WTC11 (cell line): ENCODE results near the gene DROSHA. TPM values are rescaled to one million over a fixed set of nuclear protein-coding genes. Genes with fewer than 3 reads are reported as not detected.

ENCODE experiments used
- ATAC-seq: fragments of 200-7000 bp; cut with Tn5 transposase; 2 replicates; pipeline ENCODE4 v1.10.0; 2021; ENCODE audit warnings: mild to moderate bottlenecking, moderate library complexity
- CTCF ChIA-PET: fragments of 300-600 bp; sonication (Branson Sonifier 250); formaldehyde crosslinking; loops from one replicate; lab custom pipeline; 2021; ENCODE audit warnings: antibody characterized with exemption; lab: Charles Lee
- POLR2A ChIA-PET: fragments of 350-600 bp; sonication (Branson Sonifier 250); formaldehyde crosslinking; loops from one replicate; lab custom pipeline; 2021; ENCODE audit warnings: antibody characterized with exemption; lab: Charles Lee
- DNase-seq: peaks from one replicate; pipeline ENCODE4 v3.0.0; 2021; ENCODE audit warnings: low spot score
- H3K27ac Mint-ChIP-seq: 2 replicates; pipeline ENCODE4 v1.8.0; 2021; ENCODE audit warnings: mixed read lengths
- H3K27me3 Mint-ChIP-seq: 2 replicates; pipeline ENCODE4 v1.8.0; 2021; ENCODE audit warnings: low read depth, mild to moderate bottlenecking, moderate library complexity, mixed read lengths
- H3K36me3 Mint-ChIP-seq: 2 replicates; pipeline ENCODE4 v1.8.0; 2021; ENCODE audit warnings: mixed read lengths
- H3K4me1 Mint-ChIP-seq: 2 replicates; pipeline ENCODE4 v1.8.0; 2022; ENCODE audit warnings: mixed read lengths
- H3K4me3 Mint-ChIP-seq: 2 replicates; pipeline ENCODE4 v1.8.0; 2021; ENCODE audit warnings: mild to moderate bottlenecking, moderate library complexity, mixed read lengths
- H3K9me3 Mint-ChIP-seq: 2 replicates; pipeline ENCODE4 v1.8.0; 2021; ENCODE audit warnings: mixed read lengths
- CBFB ChIP-seq: sonication (generic); formaldehyde crosslinking; IDR thresholded peaks from 2 replicates; pipeline ENCODE4 v1.8.1; 2022; ENCODE audit warnings: mild to moderate bottlenecking, low read depth, missing genetic modification reagents
- CREB1 ChIP-seq: sonication (generic); formaldehyde crosslinking; IDR thresholded peaks from 2 replicates; pipeline ENCODE4 v1.8.0; 2023; ENCODE audit warnings: mild to moderate bottlenecking, missing genetic modification reagents
- EMX1 ChIP-seq: fragments of 250-450 bp; sonication (Bioruptor Pico); IDR thresholded peaks from 2 replicates; pipeline ENCODE4 v1.8.0; 2021; ENCODE audit warnings: mild to moderate bottlenecking
- FOXK1 ChIP-seq: sonication (generic); formaldehyde crosslinking; IDR thresholded peaks from 2 replicates; pipeline ENCODE4 v1.8.0; 2022; ENCODE audit warnings: mild to moderate bottlenecking, moderate library complexity, missing genetic modification reagents
- IRF2 ChIP-seq: sonication (generic); formaldehyde crosslinking; IDR thresholded peaks from 2 replicates; pipeline ENCODE4 v1.8.0; 2022; ENCODE audit warnings: low read depth, missing genetic modification reagents, borderline replicate concordance
- MXD4 ChIP-seq: fragments of 250-450 bp; sonication (Bioruptor Pico); IDR thresholded peaks from 2 replicates; pipeline ENCODE4 v1.8.0; 2021; ENCODE audit warnings: mild to moderate bottlenecking, moderate library complexity, borderline replicate concordance
- NFATC4 ChIP-seq: fragments of 250-450 bp; sonication (Bioruptor Pico); IDR thresholded peaks from 2 replicates; pipeline ENCODE4 v1.9.0; 2021; ENCODE audit warnings: mild to moderate bottlenecking
- NFE2L1 ChIP-seq: sonication (generic); formaldehyde crosslinking; IDR thresholded peaks from 2 replicates; pipeline ENCODE4 v1.8.1; 2023; ENCODE audit warnings: missing genetic modification reagents
- NR2C2 ChIP-seq: sonication (generic); formaldehyde crosslinking; IDR thresholded peaks from 2 replicates; pipeline ENCODE4 v1.8.0; 2022; ENCODE audit warnings: mild to moderate bottlenecking, missing genetic modification reagents
- NR3C1 ChIP-seq: sonication (generic); formaldehyde crosslinking; conservative IDR thresholded peaks from 2 replicates; pipeline ENCODE4 v1.8.1; 2023; ENCODE audit warnings: low read depth, mild to moderate bottlenecking, missing genetic modification reagents
- TEAD1 ChIP-seq: sonication (generic); formaldehyde crosslinking; IDR thresholded peaks from 2 replicates; pipeline ENCODE4 v1.8.0; 2022; ENCODE audit warnings: mild to moderate bottlenecking, missing genetic modification reagents
- TEAD4 ChIP-seq: sonication (generic); formaldehyde crosslinking; IDR thresholded peaks from 2 replicates; pipeline ENCODE4 v1.8.0; 2022; ENCODE audit warnings: mild to moderate bottlenecking, missing genetic modification reagents
- ZBTB21 ChIP-seq: sonication (generic); formaldehyde crosslinking; IDR thresholded peaks from 2 replicates; pipeline ENCODE4 v1.8.1; 2023; ENCODE audit warnings: mild to moderate bottlenecking, missing genetic modification reagents, borderline replicate concordance
- ZNF219 ChIP-seq: sonication (generic); formaldehyde crosslinking; IDR thresholded peaks from 2 replicates; pipeline ENCODE4 v1.8.0; 2023; ENCODE audit warnings: missing genetic modification reagents, mild to moderate bottlenecking, borderline replicate concordance
- ZNF423 ChIP-seq: fragments of 250-450 bp; sonication (Bioruptor Pico); IDR thresholded peaks from 2 replicates; pipeline ENCODE4 v2.1.2; 2022; ENCODE audit warnings: mild to moderate bottlenecking, moderate library complexity
- total RNA-seq: library from RNA; stranded (reverse); gene quantifications from 3 replicates; pipeline ENCODE4 v1.2.3, GENCODE V29; 2021
- TF ChIP-seq, protein P1 (sequence below): fragments of 250-450 bp; sonication (Bioruptor Pico); conservative IDR thresholded peaks from 2 replicates; pipeline ENCODE4 v1.9.0; 2021; ENCODE audit warnings: mild to moderate bottlenecking
- TF ChIP-seq, protein P2 (sequence below): fragments of 250-450 bp; sonication (Bioruptor Pico); IDR thresholded peaks from 2 replicates; pipeline ENCODE4 v1.9.0; 2021; ENCODE audit warnings: mild to moderate bottlenecking
- TF ChIP-seq, protein P3 (sequence below): sonication (generic); formaldehyde crosslinking; IDR thresholded peaks from 2 replicates; pipeline ENCODE4 v1.8.1; 2022; ENCODE audit warnings: missing genetic modification reagents, borderline replicate concordance
- TF ChIP-seq, protein P4 (sequence below): sonication (generic); formaldehyde crosslinking; IDR thresholded peaks from 2 replicates; pipeline ENCODE4 v1.8.0; 2022; ENCODE audit warnings: mild to moderate bottlenecking, missing genetic modification reagents

The DROSHA gene
- total RNA-seq, 1 experiment from 2014 or later: 125 TPM

DNA sequence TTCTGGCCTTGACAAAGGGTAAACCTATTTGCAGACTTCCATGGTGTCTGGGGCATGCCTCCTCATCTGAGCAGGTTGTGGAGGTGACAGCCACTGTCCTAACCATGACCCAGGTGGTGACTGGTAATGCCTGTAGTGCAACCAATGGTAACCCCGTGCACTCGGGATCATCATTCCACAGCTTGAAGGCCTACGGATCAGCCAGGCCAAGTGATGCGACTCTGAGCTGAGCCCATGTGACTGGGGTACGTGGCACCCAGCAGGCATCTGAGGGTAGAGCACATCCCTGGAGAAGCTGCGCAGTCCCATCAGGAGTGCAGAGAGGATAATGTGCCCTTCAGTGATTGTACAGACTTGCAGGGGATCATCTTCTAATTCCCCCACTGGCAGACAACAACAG, 35.0 kb downstream of the DROSHA start (continued):
- TF ChIP-seq, protein P1, sequence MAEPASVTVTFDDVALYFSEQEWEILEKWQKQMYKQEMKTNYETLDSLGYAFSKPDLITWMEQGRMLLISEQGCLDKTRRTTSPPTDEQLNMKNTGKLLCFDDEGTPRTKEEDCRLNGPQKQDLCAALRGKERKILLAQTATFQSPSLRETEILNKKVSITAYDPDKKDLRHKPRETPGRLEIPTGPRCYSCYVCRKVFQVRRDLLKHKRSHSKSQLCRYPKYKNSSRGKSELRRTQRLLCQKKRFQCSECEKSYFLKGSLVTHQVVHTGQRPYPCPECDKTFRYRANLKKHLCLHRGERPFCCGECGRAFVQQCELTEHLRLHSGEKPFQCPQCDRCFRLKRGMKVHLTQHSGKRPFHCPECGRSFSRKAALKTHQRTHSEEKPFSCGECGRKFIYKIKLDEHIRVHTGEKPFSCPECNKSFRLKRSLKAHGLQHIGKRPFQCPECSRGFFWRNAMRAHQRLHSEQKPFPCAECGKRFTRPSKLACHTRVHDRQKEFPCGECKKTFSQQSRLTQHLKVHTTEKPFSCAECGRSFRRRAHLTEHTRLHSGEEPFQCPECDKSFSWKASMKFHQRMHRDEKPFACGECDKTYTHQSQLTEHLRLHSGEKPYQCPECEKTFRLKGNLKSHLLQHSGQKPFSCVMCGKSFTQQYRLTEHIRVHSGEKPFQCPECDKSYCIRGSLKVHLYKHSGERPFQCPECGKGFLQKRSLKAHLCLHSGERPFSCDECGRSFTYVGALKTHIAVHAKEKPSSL: no peak
- TF ChIP-seq ZBTB21 (CRISPR knock-in tag): no peak
- TF ChIP-seq, protein P2, sequence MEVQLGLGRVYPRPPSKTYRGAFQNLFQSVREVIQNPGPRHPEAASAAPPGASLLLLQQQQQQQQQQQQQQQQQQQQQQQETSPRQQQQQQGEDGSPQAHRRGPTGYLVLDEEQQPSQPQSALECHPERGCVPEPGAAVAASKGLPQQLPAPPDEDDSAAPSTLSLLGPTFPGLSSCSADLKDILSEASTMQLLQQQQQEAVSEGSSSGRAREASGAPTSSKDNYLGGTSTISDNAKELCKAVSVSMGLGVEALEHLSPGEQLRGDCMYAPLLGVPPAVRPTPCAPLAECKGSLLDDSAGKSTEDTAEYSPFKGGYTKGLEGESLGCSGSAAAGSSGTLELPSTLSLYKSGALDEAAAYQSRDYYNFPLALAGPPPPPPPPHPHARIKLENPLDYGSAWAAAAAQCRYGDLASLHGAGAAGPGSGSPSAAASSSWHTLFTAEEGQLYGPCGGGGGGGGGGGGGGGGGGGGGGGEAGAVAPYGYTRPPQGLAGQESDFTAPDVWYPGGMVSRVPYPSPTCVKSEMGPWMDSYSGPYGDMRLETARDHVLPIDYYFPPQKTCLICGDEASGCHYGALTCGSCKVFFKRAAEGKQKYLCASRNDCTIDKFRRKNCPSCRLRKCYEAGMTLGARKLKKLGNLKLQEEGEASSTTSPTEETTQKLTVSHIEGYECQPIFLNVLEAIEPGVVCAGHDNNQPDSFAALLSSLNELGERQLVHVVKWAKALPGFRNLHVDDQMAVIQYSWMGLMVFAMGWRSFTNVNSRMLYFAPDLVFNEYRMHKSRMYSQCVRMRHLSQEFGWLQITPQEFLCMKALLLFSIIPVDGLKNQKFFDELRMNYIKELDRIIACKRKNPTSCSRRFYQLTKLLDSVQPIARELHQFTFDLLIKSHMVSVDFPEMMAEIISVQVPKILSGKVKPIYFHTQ: no peak
- TF ChIP-seq CREB1: no peak
- TF ChIP-seq CBFB (CRISPR knock-in tag): no peak
- TF ChIP-seq IRF2 (CRISPR knock-in tag): no peak
- no peak for TF ChIP-seq TEAD1 (CRISPR knock-in tag)
- TF ChIP-seq NR3C1: no peak
- TF ChIP-seq TEAD4 (CRISPR knock-in tag): no peak
- TF ChIP-seq NFATC4: no peak
- no peak for TF ChIP-seq FOXK1 (CRISPR knock-in tag)
- TF ChIP-seq, protein P3, sequence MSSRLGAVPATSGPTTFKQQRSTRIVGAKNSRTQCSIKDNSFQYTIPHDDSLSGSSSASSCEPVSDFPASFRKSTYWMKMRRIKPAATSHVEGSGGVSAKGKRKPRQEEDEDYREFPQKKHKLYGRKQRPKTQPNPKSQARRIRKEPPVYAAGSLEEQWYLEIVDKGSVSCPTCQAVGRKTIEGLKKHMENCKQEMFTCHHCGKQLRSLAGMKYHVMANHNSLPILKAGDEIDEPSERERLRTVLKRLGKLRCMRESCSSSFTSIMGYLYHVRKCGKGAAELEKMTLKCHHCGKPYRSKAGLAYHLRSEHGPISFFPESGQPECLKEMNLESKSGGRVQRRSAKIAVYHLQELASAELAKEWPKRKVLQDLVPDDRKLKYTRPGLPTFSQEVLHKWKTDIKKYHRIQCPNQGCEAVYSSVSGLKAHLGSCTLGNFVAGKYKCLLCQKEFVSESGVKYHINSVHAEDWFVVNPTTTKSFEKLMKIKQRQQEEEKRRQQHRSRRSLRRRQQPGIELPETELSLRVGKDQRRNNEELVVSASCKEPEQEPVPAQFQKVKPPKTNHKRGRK: no peak
- TF ChIP-seq MXD4 (CRISPR knock-in tag): no peak

DNA sequence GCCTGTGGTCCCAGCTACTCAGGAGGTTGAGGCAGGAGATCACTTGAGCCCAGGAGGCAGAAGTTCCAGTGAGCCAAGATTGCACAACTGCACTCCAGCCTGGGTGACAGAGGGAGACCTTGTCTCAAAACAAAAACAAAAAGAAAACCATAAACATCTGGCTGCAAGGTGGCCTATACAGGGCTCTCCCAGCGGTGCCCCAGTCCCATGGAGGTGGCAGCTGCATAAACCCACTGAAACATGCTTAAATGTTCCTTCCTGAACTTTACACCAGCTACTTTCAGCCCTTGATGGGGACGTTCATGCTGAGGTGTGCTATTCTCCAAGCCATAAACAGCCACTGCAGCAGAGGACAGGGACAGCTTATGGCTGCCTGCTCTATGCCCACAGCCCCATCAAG, 35.6 kb downstream of the DROSHA start:
- DNase-seq: no peak
- no peaks in the 10 kb centered on the region for H3K27me3 Mint-ChIP-seq
- H3K4me1 Mint-ChIP-seq: peaks cover 27% of the 10 kb centered on the region
- H3K4me3 Mint-ChIP-seq: no peak overlapping the region
- H3K36me3 Mint-ChIP-seq: peaks cover 65% of the 10 kb centered on the region
- CTCF ChIA-PET: no interaction called here
- no peak overlapping the region for H3K27ac Mint-ChIP-seq
- no peak for TF ChIP-seq EMX1 (CRISPR knock-in tag)
- TF ChIP-seq CBFB (CRISPR knock-in tag): no peak
- ATAC-seq: no peak
- POLR2A ChIA-PET: no interaction called here
- H3K9me3 Mint-ChIP-seq: no peaks in the 10 kb centered on the region

DNA sequence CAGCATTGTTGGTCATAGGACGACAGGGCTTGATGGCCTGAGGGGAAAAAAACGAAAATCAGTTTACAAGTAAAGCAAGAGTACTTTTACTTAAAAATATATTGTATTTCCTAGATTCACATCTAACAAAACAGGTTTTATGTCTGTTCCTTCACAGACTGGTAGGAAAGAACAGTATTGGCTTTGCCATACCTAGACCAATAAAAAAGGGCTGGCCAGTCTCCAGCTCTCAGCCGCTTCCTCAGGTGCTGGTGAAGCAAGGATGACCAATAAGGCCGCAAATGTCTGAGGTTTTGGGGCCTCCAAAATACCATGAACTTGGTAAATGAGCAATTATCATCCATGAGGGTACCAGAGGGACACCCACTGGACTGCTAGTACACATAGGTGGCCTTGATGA, 36.6 kb downstream of the DROSHA start:
- peaks cover 36% of the 10 kb centered on the region for H3K4me1 Mint-ChIP-seq
- DNase-seq: no peak
- no peaks in the 10 kb centered on the region for H3K27me3 Mint-ChIP-seq
- H3K36me3 Mint-ChIP-seq: peaks cover 66% of the 10 kb centered on the region
- no peaks in the 10 kb centered on the region for H3K9me3 Mint-ChIP-seq
- no peak overlapping the region for H3K4me3 Mint-ChIP-seq
- H3K27ac Mint-ChIP-seq: peak overlapping the region; percentile 54; the same call in 1 of the 2 replicates
- CTCF ChIA-PET: no interaction called here
- POLR2A ChIA-PET: no interaction called here
- no peak for TF ChIP-seq NR2C2
- no peak for TF ChIP-seq ZNF219 (CRISPR knock-in tag)
- no peak for TF ChIP-seq NFE2L1 (CRISPR knock-in tag)
- TF ChIP-seq, protein P4, sequence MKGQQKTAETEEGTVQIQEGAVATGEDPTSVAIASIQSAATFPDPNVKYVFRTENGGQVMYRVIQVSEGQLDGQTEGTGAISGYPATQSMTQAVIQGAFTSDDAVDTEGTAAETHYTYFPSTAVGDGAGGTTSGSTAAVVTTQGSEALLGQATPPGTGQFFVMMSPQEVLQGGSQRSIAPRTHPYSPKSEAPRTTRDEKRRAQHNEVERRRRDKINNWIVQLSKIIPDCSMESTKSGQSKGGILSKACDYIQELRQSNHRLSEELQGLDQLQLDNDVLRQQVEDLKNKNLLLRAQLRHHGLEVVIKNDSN (CRISPR knock-in tag): no peak
- TF ChIP-seq ZNF423 (CRISPR knock-in tag): no peak
- no peak for TF ChIP-seq NFATC4
- TF ChIP-seq, all 79 proteins: peak for 0
- no peak for ATAC-seq
